Retina (tissue), 1 donor: ENCODE measurements around the gene COX20.
A peak's percentile ranks its signal among the peaks of the same experiment; 100 is the strongest.
"Not testable (repeated sequence)": the region's sequence is repeated elsewhere in the genome, so short reads cannot be mapped to it uniquely, and the experiment has no call there.

ENCODE experiments used
- DNase-seq: peaks from one replicate; pipeline ENCODE4 v3.0.0-alpha.2; 2016

COX20 gene

GRCh38 chr1:244826712-244827111 is 8.7 kb upstream of the COX20 start:
- DNase-seq, result no peak

GRCh38 chr1:244830639-244831038 is 4.8 kb upstream of the COX20 start:
- DNase-seq, result no peak

GRCh38 chr1:244833260-244833659 is 2.2 kb upstream of the COX20 start:
- DNase-seq, result not testable (repeated sequence)

GRCh38 chr1:244833734-244834542 is 1.5 kb upstream of the COX20 start:
- DNase-seq, result peak; percentile 85

- DNase-seq, result peak; percentile 97
Observed at GRCh38 chr1:244834543-244835275, 749 bp upstream of the COX20 start.

- DNase-seq, result peak; percentile 68
Observed at GRCh38 chr1:244836135-244836521, 670 bp downstream of the COX20 start.

GRCh38 chr1:244836584-244836983 is 1.1 kb downstream of the COX20 start:
- no peak for DNase-seq

- DNase-seq, result no peak
Observed at GRCh38 chr1:244837597-244838258, 2.3 kb downstream of the COX20 start.

GRCh38 chr1:244839656-244840055 is 4.2 kb downstream of the COX20 start:
- DNase-seq, result no peak

- no peak for DNase-seq
Observed at GRCh38 chr1:244840219-244840794, 4.8 kb downstream of the COX20 start.

GRCh38 chr1:244841273-244841927 is 5.9 kb downstream of the COX20 start:
- DNase-seq, result no peak

- no peak for DNase-seq
Observed at GRCh38 chr1:244843148-244843978, 7.9 kb downstream of the COX20 start.

- no peak for DNase-seq
Observed at GRCh38 chr1:244844155-244845121, 9.0 kb downstream of the COX20 start.

GRCh38 chr1:244846653-244847052 is 11.2 kb downstream of the COX20 start:
- DNase-seq, result no peak

- DNase-seq, result no peak
Observed at GRCh38 chr1:244849189-244849866, 13.9 kb downstream of the COX20 start.

- DNase-seq, result no peak
Observed at GRCh38 chr1:244850099-244850852, 14.8 kb downstream of the COX20 start.

GRCh38 chr1:244850896-244851295 is 15.4 kb downstream of the COX20 start:
- DNase-seq, result no peak

- DNase-seq, result no peak
Observed at GRCh38 chr1:244851546-244852231, 16.2 kb downstream of the COX20 start.

- DNase-seq, result no peak
Observed at GRCh38 chr1:244852694-244853093, 17.2 kb downstream of the COX20 start.
